NAMALWA (cell line): ENCODE results near the gene CEACAM19.
"Not testable (repeated sequence)": the region's sequence is repeated elsewhere in the genome, so short reads cannot be mapped to it uniquely, and the experiment has no call there.

ENCODE experiments used
- DNase-seq: peaks from one replicate; pipeline ENCODE4 v3.0.0-alpha.2; 2015; ENCODE audit warnings: low spot score

The CEACAM19 gene

DNA sequence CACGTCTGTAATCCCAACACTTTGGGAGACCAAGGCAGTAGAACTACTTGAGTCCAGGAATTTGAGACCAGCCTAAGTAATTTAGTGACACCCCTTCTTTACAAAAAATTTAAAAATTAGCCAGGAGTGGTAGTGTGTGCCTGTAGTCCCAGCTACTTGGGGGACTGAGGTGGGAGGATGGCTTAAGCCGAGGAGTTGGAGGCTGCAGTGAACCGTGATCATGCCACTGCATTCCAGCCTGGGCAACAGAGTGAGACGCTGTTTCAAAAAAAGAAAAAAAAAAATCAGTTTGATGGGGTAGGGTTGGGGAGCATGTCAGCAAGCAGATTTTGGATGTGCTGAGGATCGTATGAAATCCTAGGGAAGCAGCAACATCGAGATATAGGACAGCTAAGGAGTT, 4.2 kb downstream of the CEACAM19 start:
- DNase-seq, result no peak

DNA sequence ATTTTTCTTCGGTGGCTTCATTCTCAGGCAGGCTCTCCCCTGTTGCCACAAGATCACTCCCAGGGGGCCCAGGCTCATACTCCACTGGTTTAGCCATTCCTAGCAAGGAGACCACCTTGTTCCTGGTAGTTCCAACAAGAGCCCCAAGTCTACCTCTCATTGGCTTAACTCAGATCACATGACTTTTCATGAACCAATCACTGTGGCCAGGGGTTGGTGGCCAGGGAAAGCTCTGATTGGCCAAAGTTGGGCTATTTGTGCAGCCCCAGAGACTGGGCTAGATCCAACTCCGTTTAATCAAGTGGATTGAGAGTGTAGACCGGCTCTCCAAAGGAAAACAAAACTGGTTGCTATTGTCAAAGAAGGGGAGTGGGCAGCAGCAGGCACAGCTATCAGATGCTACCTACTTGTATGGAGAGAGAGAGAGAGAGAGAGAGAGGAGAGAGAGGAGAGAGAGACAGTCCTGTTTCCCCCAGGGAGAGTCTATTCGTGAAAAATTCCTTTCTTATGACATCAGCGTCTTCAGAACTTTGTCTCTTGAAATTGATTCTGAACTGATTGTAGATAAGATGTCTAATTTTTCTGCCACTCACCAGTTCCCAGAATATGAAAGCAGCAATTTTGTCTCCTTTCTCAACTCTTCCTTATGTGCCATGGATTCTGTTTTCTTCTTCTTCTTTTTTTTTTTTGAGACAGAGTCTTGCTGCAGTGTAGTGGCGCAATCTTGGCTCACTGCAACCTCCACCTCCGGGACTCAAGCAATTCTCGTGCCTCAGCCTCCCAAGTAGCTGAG, 5.9 kb downstream of the CEACAM19 start:
- DNase-seq, result peak; percentile 78

DNA sequence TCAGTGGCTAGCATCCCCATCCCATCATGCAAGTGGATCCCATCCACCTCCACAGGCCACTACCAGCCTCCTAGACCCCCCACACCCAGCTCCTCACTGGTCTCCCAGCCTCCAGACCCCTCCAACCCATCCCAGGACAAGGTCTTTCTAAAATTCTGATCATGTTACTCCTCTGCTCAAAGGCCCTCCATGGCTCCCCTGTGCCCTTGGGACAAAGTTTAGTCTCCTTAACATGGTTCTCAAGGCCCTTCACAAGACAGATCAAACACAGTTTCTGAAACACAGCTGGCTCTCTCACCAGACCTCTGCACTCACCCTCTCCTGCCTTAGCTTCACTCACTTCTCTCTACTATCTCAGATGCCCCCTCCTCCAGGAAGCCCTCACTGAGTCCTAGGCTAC, 9.3 kb downstream of the CEACAM19 start:
- no peak for DNase-seq

DNA sequence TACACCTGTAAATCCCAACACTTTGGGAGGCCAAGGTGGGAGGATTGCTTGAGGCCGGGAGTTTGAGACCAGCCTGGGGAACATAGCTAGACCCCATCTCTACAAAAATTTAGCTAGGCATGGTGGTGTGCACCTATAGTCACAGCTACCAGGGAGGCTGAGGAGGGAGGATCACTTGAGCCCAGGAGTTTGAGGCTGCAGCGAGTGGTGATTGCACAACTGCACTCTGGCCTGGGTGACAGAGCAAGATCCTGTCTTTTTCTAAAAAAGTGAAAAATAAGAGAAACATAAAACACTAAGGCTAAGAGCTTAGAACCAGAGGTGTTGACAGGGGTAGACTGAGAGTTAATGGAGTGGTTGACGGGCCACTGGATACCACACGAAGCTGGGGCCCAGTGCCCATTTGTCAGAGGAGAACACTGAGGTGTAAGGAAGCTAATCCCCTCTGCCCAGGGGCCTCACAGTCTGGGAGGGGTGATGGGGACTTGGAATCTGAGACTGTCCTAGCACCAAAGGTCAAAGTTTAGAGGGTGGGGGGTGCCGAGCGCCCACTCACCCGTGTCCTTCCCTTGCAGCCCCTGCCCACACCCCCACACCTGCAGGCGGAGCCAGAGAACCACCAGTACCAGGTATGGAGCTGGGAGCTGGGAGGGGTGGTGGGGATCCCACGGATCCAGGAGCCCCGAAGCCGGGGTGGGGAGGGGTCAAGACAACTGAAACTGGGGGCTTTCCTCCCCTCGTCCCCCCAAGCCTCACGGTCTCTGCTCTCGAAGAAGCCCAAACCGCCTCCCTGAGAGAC, 10.9 kb downstream of the CEACAM19 start:
- DNase-seq, result no peak

DNA sequence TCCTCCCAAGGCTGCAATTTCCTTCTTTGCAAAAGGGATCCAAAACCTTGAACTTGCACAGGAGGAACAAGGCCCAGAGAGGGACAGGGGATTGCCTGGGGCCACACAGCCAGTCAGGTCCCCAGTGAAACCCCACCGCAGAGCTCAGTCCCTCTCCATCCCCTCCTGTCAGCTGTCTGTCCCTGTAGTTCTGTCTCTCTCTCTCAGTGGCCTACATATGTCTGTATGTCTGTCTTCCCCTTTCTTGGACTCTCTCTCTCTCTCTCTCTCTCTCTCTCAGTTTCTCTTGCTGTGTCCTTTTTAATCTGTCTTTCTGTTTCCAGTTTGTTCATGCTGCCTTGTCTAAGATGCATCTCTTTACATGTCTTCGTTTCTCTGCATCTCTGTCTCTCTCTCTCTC, 11.5 kb downstream of the CEACAM19 start:
- no peak for DNase-seq

DNA sequence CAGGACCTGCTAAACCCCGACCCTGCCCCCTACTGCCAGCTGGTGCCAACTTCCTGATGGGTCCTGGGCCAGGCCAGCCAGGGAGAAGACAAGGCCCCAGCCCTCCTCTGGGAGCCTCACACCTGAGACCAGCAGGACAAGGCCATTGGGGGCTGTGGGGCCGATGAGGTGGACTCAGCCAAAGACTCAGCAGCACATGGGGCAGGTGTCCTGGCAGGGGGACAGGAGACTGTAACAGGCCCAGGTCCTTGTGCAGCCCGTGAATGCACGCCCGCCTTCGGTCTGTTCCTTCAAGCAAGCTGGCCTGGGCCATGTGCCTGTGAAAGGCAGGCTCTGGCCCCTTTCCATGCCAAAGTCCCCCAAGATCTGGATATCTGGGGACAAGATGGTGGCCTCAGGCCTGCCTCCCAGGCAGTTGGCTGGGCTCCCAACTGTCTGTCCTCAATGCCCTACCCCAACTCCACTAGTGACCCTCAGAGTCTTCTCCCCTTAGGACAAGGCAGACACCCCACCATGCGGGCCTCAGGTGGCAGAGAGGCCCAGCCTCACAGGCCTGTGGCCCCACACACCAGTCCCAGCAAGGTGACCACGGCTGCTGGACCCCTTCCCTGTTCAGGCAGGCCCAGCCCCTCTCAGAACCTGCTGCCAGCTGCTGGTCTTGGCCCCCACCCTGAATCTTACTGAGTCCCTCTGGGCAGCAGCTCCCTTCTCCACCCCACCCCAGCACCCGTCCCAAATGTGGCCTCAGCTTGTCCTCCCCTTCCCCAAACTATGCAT, 12.3 kb downstream of the CEACAM19 start:
- no peak for DNase-seq

DNA sequence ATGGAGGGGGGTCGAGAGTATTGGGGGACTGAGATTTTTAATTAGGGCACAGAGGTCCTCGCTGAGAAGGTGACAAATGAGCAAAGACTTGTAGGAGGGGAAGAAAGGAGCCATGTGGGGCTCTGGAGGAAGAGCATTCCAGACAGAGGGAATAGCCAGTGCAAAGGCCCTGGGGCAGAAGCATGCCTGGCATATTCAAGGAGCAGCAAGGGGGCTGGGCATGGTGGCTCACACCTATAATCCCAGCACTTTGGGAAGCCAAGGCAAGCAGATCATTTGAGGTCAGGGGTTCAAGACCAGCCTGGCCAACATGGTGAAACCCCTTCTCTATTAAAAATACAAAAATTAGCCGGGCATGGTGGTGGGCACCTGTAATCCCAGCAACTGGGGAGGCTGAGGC, 13.1 kb downstream of the CEACAM19 start:
- not testable (repeated sequence) for DNase-seq

DNA sequence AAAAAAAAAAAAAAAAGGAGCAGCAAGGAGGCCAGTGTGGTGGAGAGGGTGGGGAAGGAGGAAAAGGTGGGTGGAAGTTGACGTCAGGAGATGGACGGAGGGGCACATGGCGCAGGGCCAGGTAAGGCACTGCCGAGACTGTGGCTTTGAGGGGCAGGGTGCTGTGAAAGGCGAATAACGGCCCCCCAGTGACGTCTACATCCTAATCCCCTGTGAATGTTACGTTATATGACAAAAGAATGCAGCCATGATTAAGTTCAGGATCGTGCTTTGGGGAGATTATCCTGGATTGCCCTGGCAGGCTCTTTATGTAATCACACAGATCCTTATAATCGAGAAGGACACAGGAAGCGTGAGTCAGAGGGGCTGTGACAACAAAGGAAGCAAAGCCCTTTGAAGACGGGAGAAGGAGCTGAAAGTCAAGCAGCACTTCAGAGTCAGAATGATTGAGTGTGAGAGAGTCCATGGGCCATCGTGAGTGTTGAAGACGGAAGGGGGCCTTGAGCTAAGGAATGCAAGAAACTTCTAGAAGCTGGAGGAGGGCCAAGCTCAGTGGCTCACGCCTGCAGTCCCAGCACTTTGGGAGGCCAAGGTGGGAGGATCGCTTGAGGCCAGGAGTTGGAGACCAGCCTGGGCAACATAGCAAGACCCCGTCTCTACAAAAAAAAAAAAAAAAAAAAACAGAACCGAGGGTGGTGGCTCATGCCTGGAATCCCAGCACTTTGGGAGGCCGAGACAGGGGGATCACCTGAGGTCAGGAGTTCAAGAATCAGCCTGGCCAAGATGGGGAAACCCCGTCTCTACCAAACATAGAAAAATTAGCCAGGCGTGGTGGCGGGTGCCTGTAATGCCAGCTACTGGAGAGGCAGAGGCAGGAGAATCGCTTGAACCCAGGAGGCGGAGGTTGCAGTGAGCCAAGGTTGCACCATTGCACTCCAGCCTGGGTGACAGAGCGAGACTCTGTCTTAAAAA, 13.9 kb downstream of the CEACAM19 start:
- no peak for DNase-seq

DNA sequence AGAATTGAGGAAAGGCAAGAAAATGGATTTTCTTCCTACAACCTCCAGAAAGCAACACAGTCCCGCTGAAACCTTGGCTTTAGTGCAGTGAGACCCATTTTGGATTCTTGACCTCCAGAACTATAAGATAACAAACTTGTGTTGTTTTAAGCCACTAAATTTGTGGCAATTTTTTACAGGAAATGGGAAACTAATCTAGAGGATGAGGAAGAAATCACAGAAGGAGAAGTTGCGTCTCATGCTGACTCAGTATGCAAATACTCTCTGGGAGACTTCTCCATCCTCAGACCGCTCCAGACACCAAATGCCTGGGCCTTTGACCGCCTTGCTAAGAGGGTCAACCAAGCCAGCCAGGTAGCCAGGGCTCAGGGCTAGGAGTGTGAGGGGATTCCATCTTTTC, 14.6 kb downstream of the CEACAM19 start:
- no peak for DNase-seq

DNA sequence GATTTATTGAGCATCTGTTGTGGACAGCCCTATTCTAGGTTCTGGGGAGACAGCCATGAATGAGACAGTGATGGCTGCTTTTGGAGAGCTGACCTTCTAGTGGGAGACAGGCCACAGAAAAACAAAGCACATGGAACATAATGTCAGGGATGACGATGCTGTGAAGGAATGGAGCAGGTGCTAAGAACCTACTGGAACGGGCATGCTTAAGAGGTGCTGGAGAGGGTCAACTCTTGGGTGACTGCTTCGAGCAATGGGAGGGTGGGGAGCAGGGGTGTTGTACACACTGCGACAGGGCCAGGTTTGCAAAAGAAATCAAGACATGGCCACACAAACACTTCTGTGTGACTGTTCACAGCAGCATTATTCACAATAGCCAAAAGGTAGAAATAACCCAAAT, 15.6 kb downstream of the CEACAM19 start:
- no peak for DNase-seq

DNA sequence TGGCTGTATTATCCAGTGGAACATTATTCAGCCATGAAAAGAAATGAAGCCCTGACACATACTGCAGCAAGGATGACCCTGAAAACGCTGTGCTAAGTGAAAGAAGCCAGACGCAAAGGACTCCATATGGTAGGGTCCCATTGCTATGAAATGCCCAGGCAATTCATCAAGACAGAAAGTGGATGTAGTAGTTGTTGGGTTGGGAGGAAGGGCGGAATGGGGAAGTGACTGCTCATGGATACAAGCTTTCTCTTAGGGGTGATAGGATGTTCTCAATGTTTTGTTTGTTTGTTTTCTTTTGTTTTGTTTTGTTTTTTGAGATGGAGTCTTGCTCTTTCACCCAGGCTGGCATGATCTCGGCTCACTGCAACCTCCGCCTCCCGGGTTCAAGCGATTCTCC, 16.6 kb downstream of the CEACAM19 start:
- DNase-seq, result no peak

DNA sequence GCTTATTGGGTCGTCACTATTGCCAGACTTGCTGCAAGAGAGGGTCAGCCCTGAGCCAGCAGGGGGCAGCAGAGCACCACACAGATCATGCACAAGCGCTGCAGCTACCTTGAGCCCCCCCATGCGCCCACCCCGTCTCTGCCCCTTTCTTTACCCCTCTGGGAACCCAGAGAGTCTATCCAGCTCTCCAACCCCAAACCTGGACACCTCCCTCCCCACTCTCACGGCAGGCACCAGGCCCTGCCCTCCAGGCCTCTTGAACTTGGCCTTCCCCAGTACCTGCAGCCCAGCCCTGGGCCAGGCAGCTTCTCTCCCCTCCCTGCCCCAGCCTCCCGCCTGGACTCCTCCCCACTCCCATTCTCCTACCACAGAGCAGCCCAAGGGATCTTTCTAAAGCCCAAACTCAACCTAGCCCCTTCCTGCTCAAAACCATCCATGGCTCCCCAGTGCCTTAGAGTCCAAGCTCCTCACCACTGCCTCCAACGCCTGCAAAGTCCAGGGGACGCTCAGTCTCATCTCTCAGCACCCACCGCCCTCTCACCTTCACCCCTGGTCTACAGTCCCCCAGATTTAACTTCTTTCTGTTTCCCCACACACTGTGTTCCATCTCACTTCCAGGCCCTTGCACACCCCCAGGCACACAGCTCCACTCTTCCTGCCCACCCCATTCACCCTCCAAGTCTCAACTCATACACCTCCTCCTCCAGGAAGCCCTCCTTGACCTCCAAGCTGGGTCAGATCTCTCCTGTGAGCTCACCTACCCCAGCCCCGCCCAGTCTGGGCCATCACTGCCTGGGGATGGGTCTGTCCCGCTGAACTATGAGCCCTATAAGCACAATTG, 18.2 kb downstream of the CEACAM19 start:
- DNase-seq, result peak; percentile 77

DNA sequence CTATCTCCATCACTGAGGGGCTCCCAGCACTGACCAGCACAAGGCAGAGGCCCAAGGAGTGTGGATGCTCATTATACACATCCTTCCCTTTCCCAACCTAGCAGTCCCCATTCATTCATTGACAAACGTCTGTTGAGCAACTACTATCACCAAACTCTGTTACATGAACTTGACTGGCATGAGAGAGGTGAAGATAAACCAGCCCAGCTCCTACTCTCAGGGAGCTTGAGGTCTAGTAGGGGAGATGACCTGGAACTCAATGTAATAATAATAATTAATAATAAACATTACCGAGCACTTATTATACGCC, 18.8 kb downstream of the CEACAM19 start:
- DNase-seq, result no peak

DNA sequence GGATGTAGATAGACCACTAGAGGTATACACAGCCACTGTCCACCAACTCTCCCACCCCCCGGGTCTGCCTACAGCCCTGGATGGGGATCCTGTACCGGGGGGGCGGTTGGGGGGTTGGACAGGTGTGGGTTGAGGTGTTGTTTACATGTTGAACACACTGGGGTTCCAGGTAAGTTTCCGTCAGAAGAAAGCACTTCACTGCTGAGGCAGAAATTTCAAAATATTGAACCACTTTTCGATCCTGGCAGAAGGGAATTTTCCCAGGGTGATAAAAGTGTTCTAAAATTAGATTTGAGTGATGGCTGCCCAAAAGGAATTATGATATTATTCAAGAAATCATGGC, 21.1 kb downstream of the CEACAM19 start:
- no peak for DNase-seq

DNA sequence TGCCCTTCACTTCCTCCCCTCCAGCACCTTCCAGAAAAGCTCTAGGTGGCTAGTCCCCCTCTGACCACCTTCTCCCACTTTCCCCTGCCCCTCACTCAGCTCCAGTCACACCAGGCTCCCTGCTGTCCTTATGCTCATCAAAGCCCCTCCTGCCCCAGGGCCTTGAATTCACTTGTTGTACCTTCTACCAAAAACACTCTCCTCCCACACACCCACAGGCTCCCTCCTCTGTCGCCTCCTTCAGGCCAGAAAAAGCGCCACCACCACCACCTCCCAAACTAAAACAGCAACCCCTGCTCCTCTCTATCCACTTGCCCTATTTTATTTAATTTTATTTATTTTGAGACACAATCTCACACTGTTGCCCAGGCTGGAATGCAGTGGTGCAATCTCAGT, 22.9 kb downstream of the CEACAM19 start:
- peak; percentile 40 for DNase-seq

DNA sequence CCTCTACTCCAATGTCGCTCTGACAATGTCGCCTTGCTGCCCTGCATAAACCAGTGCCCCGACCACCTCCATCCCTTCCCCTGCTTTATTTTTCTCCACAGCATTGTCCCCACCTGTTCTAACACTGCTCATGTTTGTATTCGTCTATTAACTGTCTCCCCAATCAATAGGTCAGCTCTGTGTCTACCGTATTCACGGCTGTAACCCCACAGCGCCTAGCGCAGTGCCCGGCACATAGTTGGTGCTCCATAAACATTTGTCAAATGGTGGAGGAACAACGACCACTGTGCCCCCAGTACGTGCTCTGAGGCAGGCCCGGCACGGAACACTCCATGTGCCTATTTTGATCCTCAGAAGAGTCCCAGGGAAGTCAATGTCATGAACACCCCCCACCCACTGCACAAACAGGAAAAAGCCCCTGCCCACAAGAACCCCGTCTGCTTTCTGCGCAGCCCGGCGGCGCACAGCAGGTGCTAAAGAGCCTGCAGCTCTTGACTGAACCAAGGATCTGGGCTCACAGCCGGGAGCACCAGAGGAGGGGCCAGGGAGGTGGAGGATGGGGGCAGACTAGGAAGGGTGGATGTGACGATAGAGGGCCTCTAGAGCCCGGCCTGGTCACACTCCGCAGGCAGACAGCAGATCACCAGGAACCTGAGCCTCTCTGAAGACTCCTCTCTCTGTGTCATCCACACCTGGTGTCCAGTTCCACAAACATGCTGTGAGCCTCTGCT, 25.8 kb downstream of the CEACAM19 start:
- no peak for DNase-seq

DNA sequence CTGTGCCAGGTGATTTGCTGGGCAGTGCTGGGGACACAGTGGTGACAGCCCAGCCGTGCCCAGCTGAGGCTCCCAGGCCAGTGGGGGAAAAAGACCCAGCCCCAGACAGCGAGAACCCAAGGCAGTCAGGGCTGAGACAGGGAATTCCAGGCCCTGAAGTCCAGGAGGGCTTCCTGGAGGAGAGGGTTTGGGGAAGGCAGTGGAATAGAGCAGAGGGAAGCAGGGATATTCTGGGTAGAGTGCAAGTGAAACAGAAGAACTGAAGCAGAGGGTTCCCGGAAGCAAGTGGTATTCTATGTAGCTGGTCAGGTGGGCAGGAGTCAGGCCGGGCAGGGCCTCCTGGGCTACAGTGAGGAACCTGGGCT, 26.4 kb downstream of the CEACAM19 start:
- DNase-seq, result no peak

DNA sequence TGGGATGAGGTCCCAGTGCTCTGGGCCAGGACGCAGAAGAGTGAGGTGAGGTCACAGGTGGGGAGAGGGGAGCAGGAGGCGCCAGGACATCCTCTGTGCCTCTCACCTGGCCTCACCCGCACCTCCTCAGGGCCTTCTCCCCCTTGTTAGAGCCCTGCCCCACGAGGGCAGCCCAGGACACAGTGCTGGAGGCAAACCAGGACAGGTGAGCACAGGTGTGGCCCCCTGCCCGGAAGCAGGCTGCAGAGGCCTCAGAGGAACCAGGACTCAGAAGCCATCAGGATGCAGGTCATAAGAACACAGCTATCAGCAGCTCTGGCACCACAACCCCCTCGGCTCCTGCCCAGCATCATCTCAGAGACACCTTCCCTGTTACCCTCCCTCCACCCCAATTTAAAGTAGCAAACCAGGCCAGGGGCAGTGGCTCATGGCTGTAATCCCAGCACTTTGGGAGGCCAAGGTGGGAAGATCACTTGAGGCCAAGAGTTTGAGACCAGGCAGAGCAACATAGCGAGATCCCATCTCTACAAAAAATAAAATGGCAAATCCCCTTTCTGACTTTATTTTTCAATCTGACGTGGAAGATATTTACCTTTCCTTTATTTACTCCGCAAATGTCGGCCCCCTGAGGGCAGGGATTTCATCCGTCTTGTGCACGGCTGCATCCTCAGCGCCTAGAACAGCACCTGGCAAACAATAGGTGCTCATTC, 27.4 kb downstream of the CEACAM19 start, which contains the start of gene CEACAM16:
Gene CEACAM16 (plus strand): TSS at position 660 of the 710 bp plus-strand sequence. CDS start 2,306 bp downstream, outside the sequence.
- DNase-seq, result no peak

DNA sequence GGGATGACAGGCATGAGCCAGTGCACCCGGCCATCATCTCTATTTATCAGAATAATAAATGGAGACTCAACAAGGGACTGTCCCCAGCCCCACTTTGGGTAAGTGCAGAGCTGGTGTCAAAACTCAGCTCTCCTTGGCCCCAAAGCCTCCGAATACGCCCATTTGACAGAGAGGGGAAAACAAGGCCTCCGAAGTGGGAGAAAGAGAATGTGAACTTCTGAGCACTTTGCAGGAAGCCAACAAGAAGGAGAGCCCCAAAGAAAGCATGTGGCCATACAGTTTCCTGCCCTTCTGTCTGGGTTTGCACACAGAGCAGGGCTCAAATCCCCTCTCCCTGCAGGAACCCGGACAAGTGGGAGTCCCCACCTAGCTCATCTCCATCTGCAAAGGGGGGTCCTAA, 29.3 kb downstream of the CEACAM19 start:
- no peak for DNase-seq
